Right atrium auricular region (tissue), 2 donors: ENCODE measurements around the gene SLCO6A1. TPM values are rescaled to one million over a fixed set of nuclear protein-coding genes. Genes with fewer than 3 reads are reported as not detected.

ENCODE experiments used
- DNase-seq: peaks from one replicate; pipeline ENCODE4 v3.0.0-alpha.2; 2019; ENCODE audit warnings: low spot score
- H3K27ac ChIP-seq, 2 donors: fragments of 200-600 bp; sonication (generic); 1 replicate in 1 of 2; 2 replicates in 1 of 2; pipeline ENCODE4 v1.5.1; 2016 to 2019
- H3K27me3 ChIP-seq, 2 donors: fragments of 200-600 bp; sonication (generic); one replicate each; pipeline versions ENCODE4 v1.5.1 to v1.6.0; 2017 to 2019
- H3K36me3 ChIP-seq: fragments of 200-600 bp; sonication (generic); one replicate; pipeline ENCODE4 v1.5.1; 2016
- H3K4me1 ChIP-seq, 2 donors: fragments of 200-600 bp; sonication (generic); one replicate each; pipeline versions ENCODE4 v1.5.1 to v1.6.0; 2017 to 2019
- H3K4me3 ChIP-seq, 2 donors: fragments of 200-600 bp; sonication (generic); 1 replicate in 1 of 2; 2 replicates in 1 of 2; pipeline ENCODE4 v1.5.1; 2017 to 2019; ENCODE audit warnings: mild to moderate bottlenecking in 1 of 2, moderate library complexity in 1 of 2
- H3K9me3 ChIP-seq, 2 donors: fragments of 200-600 bp; sonication (generic); one replicate each; pipeline ENCODE4 v1.5.1; 2019
- CTCF ChIP-seq, 2 donors: fragments of 200-600 bp; sonication (generic); IDR thresholded peaks; one replicate each; pipeline ENCODE4 v1.5.1; 2019; ENCODE audit warnings: antibody characterized with exemption in 2 of 2
- total RNA-seq, 2 donors: library from RNA; depleted of rRNA; stranded (reverse); fragments of >200 nt; gene quantifications; one replicate each; pipeline ENCODE4 v1.1.0, GENCODE V29; 2016

Gene SLCO6A1
- total RNA-seq, 2 donors from 2014 or later, result not detected

GRCh38 chr5:102483736-102484135, 15.1 kb downstream of the SLCO6A1 start:
- H3K4me1 ChIP-seq, result no peaks in the 10 kb centered on the region
- H3K9me3 ChIP-seq, result no peaks in the 10 kb centered on the region
- H3K4me3 ChIP-seq, result no peak overlapping the region
- DNase-seq, result no peak
- H3K27ac ChIP-seq, result no peak overlapping the region
- TF ChIP-seq CTCF (IDR thresholded peaks at IDR 0.05), result no peak
- H3K36me3 ChIP-seq, result no peaks in the 10 kb centered on the region
- H3K27me3 ChIP-seq, result no peaks in the 10 kb centered on the region

GRCh38 chr5:102481054-102481715, 17.6 kb downstream of the SLCO6A1 start:
- Histone ChIP-seq H3K27me3 (no peaks in the 10 kb centered on the region), H3K9me3 (no peaks in the 10 kb centered on the region), H3K4me1 (no peaks in the 10 kb centered on the region), H3K36me3 (no peaks in the 10 kb centered on the region), H3K27ac (no peak overlapping the region), H3K4me3 (no peak overlapping the region)
- no peak for TF ChIP-seq CTCF (IDR thresholded peaks at IDR 0.05)
- DNase-seq, result no peak

- TF ChIP-seq CTCF (IDR thresholded peaks at IDR 0.05), result no peak
- DNase-seq, result no peak
- H3K9me3 ChIP-seq, result peaks cover 0 to 8% of the 10 kb centered on the region in 2 donors
- no peaks in the 10 kb centered on the region for H3K4me1 ChIP-seq
- H3K4me3 ChIP-seq, result peak overlapping the region in 1 of 2 donors; percentile 4
- no peak overlapping the region for H3K27ac ChIP-seq
- no peaks in the 10 kb centered on the region for H3K27me3 ChIP-seq
- no peaks in the 10 kb centered on the region for H3K36me3 ChIP-seq
Measured at GRCh38 chr5:102453716-102454115, 45.1 kb downstream of the SLCO6A1 start.

- H3K27ac ChIP-seq, result no peak overlapping the region
- H3K4me1 ChIP-seq, result no peaks in the 10 kb centered on the region
- TF ChIP-seq CTCF (IDR thresholded peaks at IDR 0.05), result no peak
- DNase-seq, result no peak
- no peak overlapping the region for H3K4me3 ChIP-seq
- H3K27me3 ChIP-seq, result no peaks in the 10 kb centered on the region
- H3K9me3 ChIP-seq, result peaks cover 0 to 8% of the 10 kb centered on the region in 2 donors
- H3K36me3 ChIP-seq, result no peaks in the 10 kb centered on the region
Measured at GRCh38 chr5:102451082-102451481, 47.7 kb downstream of the SLCO6A1 start.

- no peak for TF ChIP-seq CTCF (IDR thresholded peaks at IDR 0.05)
- H3K27me3 ChIP-seq, result no peaks in the 10 kb centered on the region
- H3K36me3 ChIP-seq, result no peaks in the 10 kb centered on the region
- H3K27ac ChIP-seq, result no peak overlapping the region
- H3K4me3 ChIP-seq, result no peak overlapping the region
- peaks cover 0 to 8% of the 10 kb centered on the region in 2 donors for H3K9me3 ChIP-seq
- H3K4me1 ChIP-seq, result no peaks in the 10 kb centered on the region
- DNase-seq, result no peak
Measured at GRCh38 chr5:102450313-102450990, 48.3 kb downstream of the SLCO6A1 start.
